Measurements from ENCODE around the gene CSF2RB. TPM values are rescaled to one million over a fixed set of nuclear protein-coding genes. Genes with fewer than 3 reads are reported as not detected.

Gene CSF2RB
- total and polyA plus RNA-seq, 2 of the 13 experiments (the other 11 are each of a cell fraction or from before 2014, with no cell fraction given), result not detected

DNA sequence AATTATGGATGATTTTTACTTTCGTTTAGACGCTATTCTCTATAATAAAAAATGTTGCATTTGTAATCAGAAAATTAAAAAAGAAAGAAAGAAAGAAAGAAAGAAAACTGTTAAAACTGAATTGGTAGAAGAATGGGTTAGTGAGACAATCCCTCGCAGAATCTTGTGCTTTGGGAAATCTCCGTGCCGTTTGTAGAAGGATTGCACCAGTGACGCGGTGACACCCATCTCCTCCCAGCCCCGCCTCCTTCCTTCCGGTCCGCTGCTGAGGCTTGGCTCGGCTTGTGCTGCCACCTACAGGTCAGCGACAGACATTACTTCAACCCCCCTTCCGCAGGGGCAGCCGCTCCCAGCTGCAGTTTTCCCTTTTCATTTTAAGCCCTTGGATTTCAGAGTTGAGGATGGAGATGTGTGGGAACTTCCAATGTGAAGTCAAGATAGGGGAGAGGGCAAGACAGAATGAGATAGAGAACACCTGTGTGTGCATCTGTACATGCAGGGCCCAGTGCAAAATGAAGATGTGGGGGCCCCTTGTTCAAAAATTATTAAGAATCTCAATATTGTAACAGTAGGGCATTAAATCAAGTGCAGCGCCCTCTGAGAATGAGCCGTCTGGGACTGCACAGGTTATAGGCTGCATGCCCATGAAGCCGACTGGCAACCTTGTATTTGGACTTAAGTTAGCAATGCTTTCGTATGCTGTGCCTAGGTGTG, 64.7 kb downstream of the CSF2RB start (continued):
- TF ChIP-seq ZNF24 (IDR thresholded peaks at IDR 0.05), result no peak
- no peak for TF ChIP-seq KAT7 (CRISPR knock-in tag; IDR thresholded peaks at IDR 0.05; ENCODE audit: borderline replicate concordance)
- TF ChIP-seq, protein P1, sequence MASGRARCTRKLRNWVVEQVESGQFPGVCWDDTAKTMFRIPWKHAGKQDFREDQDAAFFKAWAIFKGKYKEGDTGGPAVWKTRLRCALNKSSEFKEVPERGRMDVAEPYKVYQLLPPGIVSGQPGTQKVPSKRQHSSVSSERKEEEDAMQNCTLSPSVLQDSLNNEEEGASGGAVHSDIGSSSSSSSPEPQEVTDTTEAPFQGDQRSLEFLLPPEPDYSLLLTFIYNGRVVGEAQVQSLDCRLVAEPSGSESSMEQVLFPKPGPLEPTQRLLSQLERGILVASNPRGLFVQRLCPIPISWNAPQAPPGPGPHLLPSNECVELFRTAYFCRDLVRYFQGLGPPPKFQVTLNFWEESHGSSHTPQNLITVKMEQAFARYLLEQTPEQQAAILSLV (CRISPR knock-in tag; IDR thresholded peaks at IDR 0.05; ENCODE audit: borderline replicate concordance), result no peak
- TF ChIP-seq, protein P2, sequence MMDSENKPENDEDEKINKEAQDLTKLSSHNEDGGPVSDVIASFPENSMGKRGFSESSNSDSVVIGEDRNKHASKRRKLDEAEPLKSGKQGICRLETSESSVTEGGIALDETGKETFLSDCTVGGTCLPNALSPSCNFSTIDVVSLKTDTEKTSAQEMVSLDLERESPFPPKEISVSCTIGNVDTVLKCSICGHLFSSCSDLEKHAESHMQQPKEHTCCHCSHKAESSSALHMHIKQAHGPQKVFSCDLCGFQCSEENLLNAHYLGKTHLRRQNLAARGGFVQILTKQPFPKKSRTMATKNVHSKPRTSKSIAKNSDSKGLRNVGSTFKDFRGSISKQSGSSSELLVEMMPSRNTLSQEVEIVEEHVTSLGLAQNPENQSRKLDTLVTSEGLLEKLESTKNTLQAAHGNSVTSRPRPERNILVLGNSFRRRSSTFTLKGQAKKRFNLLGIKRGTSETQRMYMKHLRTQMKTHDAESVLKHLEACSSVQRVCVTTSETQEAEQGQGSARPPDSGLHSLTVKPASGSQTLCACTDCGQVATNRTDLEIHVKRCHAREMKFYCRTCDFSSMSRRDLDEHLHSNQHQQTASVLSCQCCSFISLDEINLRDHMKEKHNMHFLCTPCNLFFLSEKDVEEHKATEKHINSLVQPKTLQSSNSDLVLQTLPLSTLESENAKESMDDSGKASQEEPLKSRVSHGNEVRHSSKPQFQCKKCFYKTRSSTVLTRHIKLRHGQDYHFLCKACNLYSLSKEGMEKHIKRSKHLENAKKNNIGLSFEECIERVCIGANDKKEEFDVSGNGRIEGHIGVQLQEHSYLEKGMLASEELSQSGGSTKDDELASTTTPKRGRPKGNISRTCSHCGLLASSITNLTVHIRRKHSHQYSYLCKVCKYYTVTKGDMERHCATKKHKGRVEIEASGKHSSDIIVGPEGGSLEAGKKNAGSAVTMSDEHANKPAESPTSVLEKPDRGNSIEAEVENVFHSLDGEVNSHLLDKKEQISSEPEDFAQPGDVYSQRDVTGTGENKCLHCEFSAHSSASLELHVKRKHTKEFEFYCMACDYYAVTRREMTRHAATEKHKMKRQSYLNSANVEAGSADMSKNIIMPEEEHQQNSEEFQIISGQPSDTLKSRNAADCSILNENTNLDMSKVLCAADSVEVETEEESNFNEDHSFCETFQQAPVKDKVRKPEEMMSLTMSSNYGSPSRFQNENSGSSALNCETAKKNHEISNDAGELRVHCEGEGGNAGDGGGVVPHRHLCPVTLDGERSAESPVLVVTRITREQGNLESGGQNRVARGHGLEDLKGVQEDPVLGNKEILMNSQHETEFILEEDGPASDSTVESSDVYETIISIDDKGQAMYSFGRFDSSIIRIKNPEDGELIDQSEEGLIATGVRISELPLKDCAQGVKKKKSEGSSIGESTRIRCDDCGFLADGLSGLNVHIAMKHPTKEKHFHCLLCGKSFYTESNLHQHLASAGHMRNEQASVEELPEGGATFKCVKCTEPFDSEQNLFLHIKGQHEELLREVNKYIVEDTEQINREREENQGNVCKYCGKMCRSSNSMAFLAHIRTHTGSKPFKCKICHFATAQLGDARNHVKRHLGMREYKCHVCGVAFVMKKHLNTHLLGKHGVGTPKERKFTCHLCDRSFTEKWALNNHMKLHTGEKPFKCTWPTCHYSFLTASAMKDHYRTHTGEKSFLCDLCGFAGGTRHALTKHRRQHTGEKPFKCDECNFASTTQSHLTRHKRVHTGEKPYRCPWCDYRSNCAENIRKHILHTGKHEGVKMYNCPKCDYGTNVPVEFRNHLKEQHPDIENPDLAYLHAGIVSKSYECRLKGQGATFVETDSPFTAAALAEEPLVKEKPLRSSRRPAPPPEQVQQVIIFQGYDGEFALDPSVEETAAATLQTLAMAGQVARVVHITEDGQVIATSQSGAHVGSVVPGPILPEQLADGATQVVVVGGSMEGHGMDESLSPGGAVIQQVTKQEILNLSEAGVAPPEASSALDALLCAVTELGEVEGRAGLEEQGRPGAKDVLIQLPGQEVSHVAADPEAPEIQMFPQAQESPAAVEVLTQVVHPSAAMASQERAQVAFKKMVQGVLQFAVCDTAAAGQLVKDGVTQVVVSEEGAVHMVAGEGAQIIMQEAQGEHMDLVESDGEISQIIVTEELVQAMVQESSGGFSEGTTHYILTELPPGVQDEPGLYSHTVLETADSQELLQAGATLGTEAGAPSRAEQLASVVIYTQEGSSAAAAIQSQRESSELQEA (CRISPR knock-in tag; IDR thresholded peaks at IDR 0.05; ENCODE audit: not compliant biosample characterization), result no peak
- no peak for TF ChIP-seq ZBTB8A (CRISPR knock-in tag; IDR thresholded peaks at IDR 0.05; ENCODE audit: borderline replicate concordance, low read depth)
- no peak for TF ChIP-seq ZBTB3 (CRISPR knock-in tag; IDR thresholded peaks at IDR 0.05; ENCODE audit: borderline replicate concordance, low read depth)
- TF ChIP-seq SRSF1 (optimal IDR thresholded peaks at IDR 0.05; ENCODE audit: low read depth, low read length), result no peak
- TF ChIP-seq KAT8 (CRISPR knock-in tag; IDR thresholded peaks at IDR 0.05), result peak; percentile 55
- TF ChIP-seq ZNF225 (CRISPR knock-in tag; IDR thresholded peaks at IDR 0.05), result no peak
- TF ChIP-seq MED13 (CRISPR knock-in tag; IDR thresholded peaks at IDR 0.05), result no peak
- TF ChIP-seq, protein P3, sequence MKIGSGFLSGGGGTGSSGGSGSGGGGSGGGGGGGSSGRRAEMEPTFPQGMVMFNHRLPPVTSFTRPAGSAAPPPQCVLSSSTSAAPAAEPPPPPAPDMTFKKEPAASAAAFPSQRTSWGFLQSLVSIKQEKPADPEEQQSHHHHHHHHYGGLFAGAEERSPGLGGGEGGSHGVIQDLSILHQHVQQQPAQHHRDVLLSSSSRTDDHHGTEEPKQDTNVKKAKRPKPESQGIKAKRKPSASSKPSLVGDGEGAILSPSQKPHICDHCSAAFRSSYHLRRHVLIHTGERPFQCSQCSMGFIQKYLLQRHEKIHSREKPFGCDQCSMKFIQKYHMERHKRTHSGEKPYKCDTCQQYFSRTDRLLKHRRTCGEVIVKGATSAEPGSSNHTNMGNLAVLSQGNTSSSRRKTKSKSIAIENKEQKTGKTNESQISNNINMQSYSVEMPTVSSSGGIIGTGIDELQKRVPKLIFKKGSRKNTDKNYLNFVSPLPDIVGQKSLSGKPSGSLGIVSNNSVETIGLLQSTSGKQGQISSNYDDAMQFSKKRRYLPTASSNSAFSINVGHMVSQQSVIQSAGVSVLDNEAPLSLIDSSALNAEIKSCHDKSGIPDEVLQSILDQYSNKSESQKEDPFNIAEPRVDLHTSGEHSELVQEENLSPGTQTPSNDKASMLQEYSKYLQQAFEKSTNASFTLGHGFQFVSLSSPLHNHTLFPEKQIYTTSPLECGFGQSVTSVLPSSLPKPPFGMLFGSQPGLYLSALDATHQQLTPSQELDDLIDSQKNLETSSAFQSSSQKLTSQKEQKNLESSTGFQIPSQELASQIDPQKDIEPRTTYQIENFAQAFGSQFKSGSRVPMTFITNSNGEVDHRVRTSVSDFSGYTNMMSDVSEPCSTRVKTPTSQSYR (CRISPR knock-in tag; IDR thresholded peaks at IDR 0.05; ENCODE audit: borderline replicate concordance), result no peak
- TF ChIP-seq HNRNPL (IDR thresholded peaks at IDR 0.05; ENCODE audit: low read depth, low read length), result no peak
- TF ChIP-seq, protein P4, sequence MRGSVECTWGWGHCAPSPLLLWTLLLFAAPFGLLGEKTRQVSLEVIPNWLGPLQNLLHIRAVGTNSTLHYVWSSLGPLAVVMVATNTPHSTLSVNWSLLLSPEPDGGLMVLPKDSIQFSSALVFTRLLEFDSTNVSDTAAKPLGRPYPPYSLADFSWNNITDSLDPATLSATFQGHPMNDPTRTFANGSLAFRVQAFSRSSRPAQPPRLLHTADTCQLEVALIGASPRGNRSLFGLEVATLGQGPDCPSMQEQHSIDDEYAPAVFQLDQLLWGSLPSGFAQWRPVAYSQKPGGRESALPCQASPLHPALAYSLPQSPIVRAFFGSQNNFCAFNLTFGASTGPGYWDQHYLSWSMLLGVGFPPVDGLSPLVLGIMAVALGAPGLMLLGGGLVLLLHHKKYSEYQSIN (CRISPR knock-in tag; IDR thresholded peaks at IDR 0.05; ENCODE audit: borderline replicate concordance), result no peak
- no peak for TF ChIP-seq ARHGAP35 (CRISPR knock-in tag; IDR thresholded peaks at IDR 0.05; ENCODE audit: borderline replicate concordance)

All from HepG2 (cell line).